ENCODE data around the gene MCM9.
A peak's percentile ranks its signal among the peaks of the same experiment; 100 is the strongest.

The MCM9 gene

DNA sequence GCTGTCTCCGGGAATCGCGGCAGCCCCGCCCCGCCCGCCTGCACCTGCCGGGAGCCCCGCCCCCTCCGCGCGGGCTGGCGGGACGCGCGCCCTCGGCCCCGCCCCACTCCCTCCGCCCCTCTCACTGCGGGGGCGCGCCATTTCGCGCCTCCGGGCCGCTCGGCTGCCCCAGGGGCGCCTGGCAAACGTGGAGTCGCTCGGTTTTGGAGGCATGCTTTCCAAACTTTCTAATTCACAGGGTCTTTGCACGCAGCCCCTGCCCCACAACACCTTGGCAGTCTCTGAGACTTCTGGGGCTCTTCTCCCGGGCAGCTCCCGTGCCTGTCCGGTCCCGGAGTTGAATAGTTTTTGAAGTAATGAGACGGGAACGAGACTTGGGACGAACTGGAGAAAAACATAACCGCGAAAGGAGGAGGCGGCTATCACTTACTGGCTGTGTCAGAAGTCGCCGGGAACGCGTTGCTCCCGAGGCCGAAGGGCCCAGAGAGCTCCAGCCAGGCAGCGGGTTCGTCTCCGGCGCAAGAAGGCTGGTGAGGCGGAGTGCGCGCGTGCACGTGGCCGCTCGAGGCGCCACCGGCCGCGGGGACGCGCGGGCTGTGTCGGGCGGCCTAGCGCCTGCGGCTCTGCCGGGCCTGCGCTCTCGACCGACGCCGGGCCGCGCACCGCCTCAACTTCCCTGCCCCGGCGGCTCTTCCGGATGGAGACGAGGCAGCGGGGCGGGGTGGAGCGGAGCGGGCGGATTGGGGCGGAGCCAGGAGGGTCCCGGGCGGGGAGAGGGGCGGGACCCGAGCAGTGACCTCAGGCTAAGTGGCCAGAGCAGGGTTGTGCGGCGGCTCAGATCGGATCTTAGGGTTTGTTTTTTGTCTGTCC, at the start of gene MCM9:
Gene MCM9, minus strand, starts transcription at position 699 of the 870 bp plus-strand sequence. CDS start 3,436 bp downstream, outside the sequence.
- in situ Hi-C loops (cut with HindIII; ENCODE audit: low pct_unique_long_range_greater_than_20kb, low sequenced_read_pairs): no loop called here
- no peak for TF ChIP-seq JUND (IDR thresholded peaks at IDR 0.05; ENCODE audit: low read depth)
- DNase-seq (ENCODE audit: low read depth in 1 of 2, low spot score in 1 of 2): peak; percentile 67 to 89

DNA sequence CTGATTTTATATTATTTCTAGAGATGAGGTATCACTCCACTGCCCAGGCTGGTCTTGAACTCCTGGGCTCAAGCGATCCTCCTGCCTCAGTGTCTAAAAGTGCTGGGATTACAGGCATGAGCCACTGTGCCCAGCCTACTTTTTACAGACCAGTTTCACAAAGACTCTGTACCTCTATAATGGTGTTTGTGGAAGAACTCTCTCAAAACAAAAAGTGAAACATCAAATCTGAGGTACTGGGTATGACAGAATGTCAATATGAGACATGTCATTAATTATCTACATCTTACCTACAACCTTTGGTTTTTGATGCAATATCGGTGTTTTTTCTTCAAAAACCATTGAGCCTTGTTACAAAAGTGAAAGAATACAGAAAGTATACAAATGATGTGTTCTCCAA, 49.4 kb upstream of the MCM9 start:
- no peak for DNase-seq (ENCODE audit: low read depth in 1 of 2, low spot score in 1 of 2)
- TF ChIP-seq JUND (IDR thresholded peaks at IDR 0.05; ENCODE audit: low read depth): no peak
- in situ Hi-C loops (cut with HindIII; ENCODE audit: low pct_unique_long_range_greater_than_20kb, low sequenced_read_pairs): no loop called here

DNA sequence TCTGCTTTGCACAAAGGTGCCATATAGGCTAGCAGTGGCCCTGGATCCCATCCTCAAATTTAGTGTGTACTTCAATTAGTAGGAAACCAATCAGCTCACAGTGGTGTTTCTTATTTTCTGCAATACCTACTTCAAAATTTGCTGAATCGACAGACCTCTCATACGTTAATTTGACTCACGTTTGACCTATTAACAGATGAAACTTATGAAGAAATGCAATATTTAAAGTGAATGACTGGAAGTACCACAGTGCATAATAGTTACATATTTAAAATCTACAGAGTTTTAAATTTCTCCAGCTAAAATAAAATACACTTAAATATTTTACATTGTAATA, 47.6 kb upstream of the MCM9 start:
- no peak for TF ChIP-seq JUND (IDR thresholded peaks at IDR 0.05; ENCODE audit: low read depth)
- in situ Hi-C loops (cut with HindIII; ENCODE audit: low pct_unique_long_range_greater_than_20kb, low sequenced_read_pairs): no loop called here
- DNase-seq (ENCODE audit: low read depth in 1 of 2, low spot score in 1 of 2): no peak

DNA sequence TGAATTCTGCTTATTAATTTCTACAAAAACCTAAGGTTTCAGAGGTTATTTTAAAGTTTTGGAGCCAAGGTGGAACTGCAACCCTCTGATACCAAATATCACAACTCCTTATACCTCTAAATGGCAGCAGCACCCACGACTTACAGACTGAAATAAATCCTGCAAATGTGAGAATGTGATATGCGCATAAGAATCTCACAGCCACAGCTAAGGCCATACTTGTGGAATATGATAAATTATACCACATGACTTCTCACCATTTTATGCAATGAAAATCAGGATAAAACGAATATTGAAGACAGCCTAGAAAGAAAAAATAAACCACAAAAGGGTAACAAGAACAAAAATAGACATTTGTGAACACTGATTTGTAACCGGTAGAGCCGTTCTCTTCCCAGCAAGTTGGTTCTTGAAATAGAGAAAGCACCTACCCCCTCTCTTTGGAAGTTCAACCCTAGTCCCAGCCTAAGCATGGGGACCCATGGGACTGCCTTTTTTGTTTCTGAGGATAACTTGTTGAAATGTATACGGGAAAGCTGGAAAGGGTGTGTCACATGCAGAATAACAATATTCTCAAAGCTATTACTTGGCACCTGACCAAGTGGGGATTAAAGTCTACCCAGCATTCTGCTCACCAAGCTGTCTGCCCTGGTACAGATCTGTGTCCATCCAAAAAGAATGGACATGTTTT, 47.1 kb upstream of the MCM9 start:
- in situ Hi-C loops (cut with HindIII; ENCODE audit: low pct_unique_long_range_greater_than_20kb, low sequenced_read_pairs): no loop called here
- no peak for DNase-seq (ENCODE audit: low read depth in 1 of 2, low spot score in 1 of 2)
- no peak for TF ChIP-seq JUND (IDR thresholded peaks at IDR 0.05; ENCODE audit: low read depth)

DNA sequence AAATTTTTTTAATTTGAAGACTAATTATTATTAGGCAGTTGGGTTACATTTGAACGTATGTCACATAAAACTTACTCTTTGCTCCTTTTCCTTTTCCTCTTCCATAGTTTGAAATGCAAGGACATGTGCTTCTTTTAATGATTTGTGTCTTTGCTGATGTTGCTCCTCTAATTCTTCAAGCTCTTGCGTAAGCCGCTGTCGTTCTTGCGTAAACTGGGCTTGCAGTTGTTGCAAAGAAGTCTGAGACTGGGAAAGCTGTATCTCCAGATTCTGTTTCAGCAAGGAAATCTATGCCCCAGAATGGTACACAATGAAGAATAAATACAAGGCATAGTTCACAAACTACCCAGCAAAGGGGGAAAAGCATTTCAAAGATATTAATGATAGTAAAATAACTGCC, 45.1 kb upstream of the MCM9 start:
- DNase-seq (ENCODE audit: low read depth in 1 of 2, low spot score in 1 of 2): no peak
- no peak for TF ChIP-seq JUND (IDR thresholded peaks at IDR 0.05; ENCODE audit: low read depth)
- in situ Hi-C loops (cut with HindIII; ENCODE audit: low pct_unique_long_range_greater_than_20kb, low sequenced_read_pairs): no loop called here

DNA sequence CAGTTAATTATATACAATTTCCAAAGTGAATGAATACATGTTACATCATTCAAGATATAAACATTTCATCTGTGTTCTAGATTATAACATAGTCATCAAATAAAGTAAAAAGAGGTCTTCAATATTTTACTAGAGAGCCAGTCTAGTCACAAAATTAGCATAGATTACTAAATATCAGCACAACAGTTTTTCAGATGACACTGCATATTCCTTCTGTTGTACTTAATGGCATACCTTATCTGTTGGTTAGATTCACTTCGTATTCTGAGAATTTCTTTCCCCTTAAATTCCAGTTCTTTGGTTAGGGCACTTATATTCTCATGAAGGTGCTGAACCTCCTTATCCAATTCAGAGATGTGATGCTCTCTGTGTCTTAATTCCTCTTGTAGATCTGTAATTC, 39.8 kb upstream of the MCM9 start:
- in situ Hi-C loops (cut with HindIII; ENCODE audit: low pct_unique_long_range_greater_than_20kb, low sequenced_read_pairs): no loop called here

DNA sequence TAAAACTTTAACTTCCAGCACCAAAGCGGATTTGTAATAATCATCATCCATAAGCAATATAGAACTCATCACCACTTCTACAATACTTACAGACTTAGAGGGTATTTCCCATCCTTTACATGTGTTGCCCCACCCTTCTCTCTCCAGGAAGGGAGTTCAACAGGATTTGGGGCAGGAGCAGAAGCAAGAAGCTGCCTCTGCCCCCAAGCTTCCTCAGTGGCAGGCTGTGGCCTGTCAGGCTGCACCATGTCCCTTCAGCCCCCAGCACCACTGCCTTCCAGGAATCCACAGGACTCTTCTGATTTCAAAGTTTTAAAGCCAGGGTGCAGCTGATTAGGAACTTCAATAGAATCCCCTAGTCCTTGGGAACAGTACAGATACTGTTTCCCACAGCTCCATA, 36.7 kb upstream of the MCM9 start:
- no peak for DNase-seq (ENCODE audit: low read depth in 1 of 2, low spot score in 1 of 2)
- in situ Hi-C loops (cut with HindIII; ENCODE audit: low pct_unique_long_range_greater_than_20kb, low sequenced_read_pairs): no loop called here
- no peak for TF ChIP-seq JUND (IDR thresholded peaks at IDR 0.05; ENCODE audit: low read depth)

More for the DNA sequence above, 39.8 kb upstream of the MCM9 start:
- TF ChIP-seq JUND (IDR thresholded peaks at IDR 0.05; ENCODE audit: low read depth): no peak
- DNase-seq (ENCODE audit: low read depth in 1 of 2, low spot score in 1 of 2): no peak

DNA sequence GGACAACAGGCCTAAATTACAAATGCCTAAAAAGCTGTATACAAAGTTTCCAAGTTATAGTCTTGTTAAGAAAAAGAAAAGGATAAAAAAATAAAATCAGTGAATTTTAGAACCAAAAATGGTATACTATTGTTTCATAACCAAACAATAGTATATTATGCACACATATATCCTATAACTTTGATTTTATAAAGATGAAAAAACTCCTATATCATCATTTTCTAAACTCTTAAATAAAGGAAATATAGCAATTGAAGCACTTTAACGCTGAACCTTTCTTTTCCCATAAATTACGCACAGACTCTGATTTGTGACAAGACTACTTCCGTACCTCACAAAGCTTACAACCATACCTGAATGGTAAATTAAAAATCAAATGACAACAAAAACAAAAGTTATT, 35.9 kb upstream of the MCM9 start:
- TF ChIP-seq JUND (IDR thresholded peaks at IDR 0.05; ENCODE audit: low read depth): no peak
- in situ Hi-C loops (cut with HindIII; ENCODE audit: low pct_unique_long_range_greater_than_20kb, low sequenced_read_pairs): no loop called here
- no peak for DNase-seq (ENCODE audit: low read depth in 1 of 2, low spot score in 1 of 2)

DNA sequence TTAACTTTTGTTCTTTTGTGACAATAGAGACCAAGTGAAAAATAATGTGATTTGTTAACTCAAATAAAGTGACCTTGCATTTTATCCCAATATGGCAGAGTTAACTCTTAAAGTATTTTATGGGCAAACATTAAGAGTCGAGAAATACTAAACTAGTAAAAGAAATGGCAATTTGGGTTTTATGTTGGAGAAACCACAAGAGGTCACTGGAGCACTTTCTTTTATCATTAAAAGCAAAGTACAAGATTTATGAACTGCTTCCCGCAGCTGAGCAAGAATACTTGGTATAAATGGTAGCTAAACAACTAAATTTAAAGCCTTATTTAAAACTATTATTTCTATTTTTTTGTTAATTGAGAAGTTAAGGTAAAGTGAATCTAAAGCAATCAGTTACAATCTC, 33.5 kb upstream of the MCM9 start:
- in situ Hi-C loops (cut with HindIII; ENCODE audit: low pct_unique_long_range_greater_than_20kb, low sequenced_read_pairs): no loop called here
- DNase-seq (ENCODE audit: low read depth in 1 of 2, low spot score in 1 of 2): peak in 1 of 2 experiments; percentile 22
- no peak for TF ChIP-seq JUND (IDR thresholded peaks at IDR 0.05; ENCODE audit: low read depth)

DNA sequence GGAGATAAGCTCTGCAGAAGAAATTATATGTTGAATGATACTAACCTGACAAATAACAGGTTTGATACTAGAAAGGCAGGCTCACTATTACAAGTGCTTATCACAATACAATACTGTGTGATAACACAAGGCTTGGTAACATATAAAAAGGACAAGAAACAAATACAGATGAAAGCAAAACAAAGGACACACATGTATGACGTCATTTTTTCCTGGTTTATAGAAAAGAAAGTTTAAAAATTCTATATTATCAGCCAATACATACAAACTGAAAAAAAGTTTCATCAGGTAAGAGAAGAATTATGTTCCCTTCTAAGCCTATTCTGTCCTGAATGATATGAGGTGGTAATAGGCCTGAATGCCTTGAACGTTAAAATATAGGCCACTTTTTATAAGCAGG, 32.3 kb upstream of the MCM9 start:
- in situ Hi-C loops (cut with HindIII; ENCODE audit: low pct_unique_long_range_greater_than_20kb, low sequenced_read_pairs): no loop called here
- no peak for TF ChIP-seq JUND (IDR thresholded peaks at IDR 0.05; ENCODE audit: low read depth)
- no peak for DNase-seq (ENCODE audit: low read depth in 1 of 2, low spot score in 1 of 2)

DNA sequence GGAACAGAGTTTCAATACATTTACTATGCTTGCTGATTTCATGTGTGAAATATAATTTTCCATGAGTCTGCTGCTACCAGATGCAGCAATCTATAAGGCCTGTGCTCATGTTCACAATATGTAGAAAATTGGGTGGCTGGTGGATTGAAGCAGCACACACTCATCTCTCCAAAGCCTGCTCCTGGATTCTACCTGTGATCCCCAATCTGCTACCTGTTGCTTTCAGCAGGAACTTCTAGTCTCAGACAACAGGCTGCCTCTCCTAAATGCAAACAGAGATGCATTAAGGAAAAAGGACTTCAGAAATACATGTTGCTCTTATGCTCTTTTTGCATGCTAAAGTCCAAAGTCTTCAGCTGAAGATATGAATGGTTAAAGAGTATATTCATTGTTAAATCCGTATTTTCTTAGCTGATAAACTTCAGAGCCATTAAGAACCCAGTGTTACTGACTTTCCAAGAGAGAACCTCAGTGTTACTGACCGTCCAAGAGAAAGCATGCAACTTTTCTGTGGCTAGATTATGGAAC, 30.9 kb upstream of the MCM9 start:
- in situ Hi-C loops (cut with HindIII; ENCODE audit: low pct_unique_long_range_greater_than_20kb, low sequenced_read_pairs): no loop called here
- no peak for DNase-seq (ENCODE audit: low read depth in 1 of 2, low spot score in 1 of 2)
- no peak for TF ChIP-seq JUND (IDR thresholded peaks at IDR 0.05; ENCODE audit: low read depth)

DNA sequence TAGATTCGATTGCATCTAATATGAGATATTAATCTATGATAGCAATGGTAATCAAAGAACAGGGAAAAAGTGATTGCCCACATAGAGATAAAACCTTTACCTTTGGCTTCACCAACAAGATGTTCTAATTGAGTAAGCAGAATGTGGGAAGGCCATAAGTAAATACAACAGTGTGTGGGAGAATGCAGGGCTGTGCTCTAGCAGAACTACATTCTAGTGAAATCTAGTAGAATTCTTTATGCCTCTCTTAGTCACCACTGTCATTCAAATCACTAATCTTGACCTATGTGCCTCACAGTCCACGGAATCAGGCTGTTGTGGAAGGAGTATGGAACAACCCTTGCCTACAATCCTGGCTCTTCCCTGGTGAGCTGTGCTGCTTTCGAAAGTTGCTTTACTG, 30.4 kb upstream of the MCM9 start:
- no peak for TF ChIP-seq JUND (IDR thresholded peaks at IDR 0.05; ENCODE audit: low read depth)
- no peak for DNase-seq (ENCODE audit: low read depth in 1 of 2, low spot score in 1 of 2)
- in situ Hi-C loops (cut with HindIII; ENCODE audit: low pct_unique_long_range_greater_than_20kb, low sequenced_read_pairs): no loop called here

DNA sequence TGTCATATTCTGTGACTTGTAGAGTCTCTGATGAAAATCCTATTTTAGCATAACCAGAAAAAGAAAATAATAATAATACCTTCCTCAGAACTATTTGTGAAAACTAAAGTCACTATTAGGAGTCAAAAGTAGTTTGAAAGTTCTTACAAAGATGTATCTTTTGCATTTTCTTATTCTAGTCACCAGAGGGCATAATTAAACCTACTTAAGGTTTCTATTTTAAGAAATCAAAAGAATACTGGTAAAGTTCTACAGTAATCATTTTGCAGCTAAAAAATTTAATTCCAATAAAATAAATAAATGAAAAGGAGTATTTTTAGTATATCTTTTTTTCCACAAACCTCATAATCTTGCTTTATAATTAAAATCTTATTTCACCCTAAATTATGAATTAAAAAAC, 28.0 kb upstream of the MCM9 start:
- peak in 1 of 2 experiments; percentile 7 for DNase-seq (ENCODE audit: low read depth in 1 of 2, low spot score in 1 of 2)
- no peak for TF ChIP-seq JUND (IDR thresholded peaks at IDR 0.05; ENCODE audit: low read depth)
- in situ Hi-C loops (cut with HindIII; ENCODE audit: low pct_unique_long_range_greater_than_20kb, low sequenced_read_pairs): no loop called here
